Activated CD4-positive, alpha-beta T cell treated with anti-CD3 and anti-CD28 coated beads, Interleukin-2, amount 10 ng/mL, durations not matched to agents 7 days and 5 days (primary cell): ENCODE data around the gene COL23A1. TPM values are rescaled to one million over a fixed set of nuclear protein-coding genes. Genes with fewer than 3 reads are reported as not detected.
"Not testable (repeated sequence)": the region's sequence is repeated elsewhere in the genome, so short reads cannot be mapped to it uniquely, and the experiment has no call there.

Experiments used
- CTCF ChIA-PET: fragments of 350-600 bp; sonication (Branson Sonifier 250); formaldehyde crosslinking; loops from one replicate; lab custom pipeline; 2021; ENCODE audit warnings: antibody characterized with exemption; lab: Charles Lee
- POLR2A ChIA-PET: fragments of 350-600 bp; sonication (Branson Sonifier 250); formaldehyde crosslinking; loops from one replicate; lab custom pipeline; 2021; ENCODE audit warnings: antibody characterized with exemption; lab: Charles Lee
- DNase-seq: peaks from one replicate; pipeline ENCODE4 v3.0.0-alpha.2; 2020
- H3K27ac Mint-ChIP-seq: one replicate; pipeline ENCODE4 v1.8.0; 2021; ENCODE audit warnings: mild to moderate bottlenecking, moderate library complexity, mixed read lengths
- H3K27me3 Mint-ChIP-seq: one replicate; pipeline ENCODE4 v1.8.0; 2021; ENCODE audit warnings: mixed read lengths
- H3K36me3 Mint-ChIP-seq: one replicate; pipeline ENCODE4 v1.8.0; 2021; ENCODE audit warnings: low read depth, mixed read lengths
- H3K4me1 Mint-ChIP-seq: one replicate; pipeline ENCODE4 v1.8.0; 2021; ENCODE audit warnings: mixed read lengths
- H3K4me3 Mint-ChIP-seq: one replicate; pipeline ENCODE4 v1.8.0; 2021; ENCODE audit warnings: mild to moderate bottlenecking, moderate library complexity, mixed read lengths
- H3K9me3 Mint-ChIP-seq: one replicate; pipeline ENCODE4 v1.8.0; 2021; ENCODE audit warnings: mixed read lengths
- total RNA-seq, 2 experiments: library from RNA; stranded (reverse); gene quantifications; one replicate each; pipeline ENCODE4 v1.2.3, GENCODE V29; 2021

Gene COL23A1
- total RNA-seq, 2 experiments from 2014 or later, result 0.27 TPM; not detected in 1

DNA sequence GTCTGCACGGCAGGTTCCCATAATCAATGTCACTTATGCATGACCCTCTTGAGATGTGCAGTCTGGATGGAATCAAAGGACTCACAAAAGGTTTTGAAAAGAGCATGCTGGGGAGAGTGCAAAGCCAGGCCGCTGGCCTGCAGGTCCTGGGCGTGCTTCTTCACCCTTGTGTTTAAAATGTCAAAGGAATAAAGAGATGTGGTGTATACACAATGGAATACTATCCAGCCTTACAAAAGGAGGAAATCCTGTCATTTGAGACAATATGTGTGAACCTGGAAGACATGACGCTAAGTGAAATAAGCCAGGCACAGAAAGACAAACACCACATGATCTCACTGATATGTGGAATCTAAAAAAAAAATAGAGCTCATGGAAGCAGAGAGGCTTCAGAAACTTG is 220.1 kb downstream of the COL23A1 start:
- Mint-ChIP-seq H3K36me3 (no peaks in the 10 kb centered on the region), H3K4me1 (no peaks in the 10 kb centered on the region), H3K9me3 (no peaks in the 10 kb centered on the region), H3K4me3 (no peak overlapping the region), H3K27me3 (no peaks in the 10 kb centered on the region), H3K27ac (no peak overlapping the region)
- CTCF ChIA-PET, result no interaction called here
- no peak for DNase-seq
- POLR2A ChIA-PET, result no interaction called here

DNA sequence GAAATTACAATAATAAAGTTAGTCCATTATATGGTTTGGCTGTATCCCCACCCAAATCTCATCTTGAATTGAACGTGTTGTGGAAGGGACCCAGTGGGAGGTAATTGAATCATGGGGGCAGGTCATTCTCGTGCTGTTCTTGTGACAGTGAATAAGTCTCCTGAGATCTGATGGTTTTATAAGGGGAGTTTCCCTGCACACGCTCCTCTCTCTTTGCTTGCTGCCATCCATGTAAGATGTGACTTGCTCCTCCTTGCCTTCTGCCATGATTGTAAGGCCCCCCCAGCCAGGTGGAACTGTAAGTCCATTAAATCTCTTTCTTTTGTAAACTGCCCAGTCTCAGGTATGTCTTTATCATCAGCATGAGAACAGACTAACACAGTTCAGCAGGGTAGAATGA is 220.7 kb downstream of the COL23A1 start:
- H3K4me3 Mint-ChIP-seq, CTCF ChIA-PET, H3K9me3 Mint-ChIP-seq, H3K27ac Mint-ChIP-seq, H3K36me3 Mint-ChIP-seq, H3K27me3 Mint-ChIP-seq, POLR2A ChIA-PET, H3K4me1 Mint-ChIP-seq, DNase-seq: not testable (repeated sequence)

DNA sequence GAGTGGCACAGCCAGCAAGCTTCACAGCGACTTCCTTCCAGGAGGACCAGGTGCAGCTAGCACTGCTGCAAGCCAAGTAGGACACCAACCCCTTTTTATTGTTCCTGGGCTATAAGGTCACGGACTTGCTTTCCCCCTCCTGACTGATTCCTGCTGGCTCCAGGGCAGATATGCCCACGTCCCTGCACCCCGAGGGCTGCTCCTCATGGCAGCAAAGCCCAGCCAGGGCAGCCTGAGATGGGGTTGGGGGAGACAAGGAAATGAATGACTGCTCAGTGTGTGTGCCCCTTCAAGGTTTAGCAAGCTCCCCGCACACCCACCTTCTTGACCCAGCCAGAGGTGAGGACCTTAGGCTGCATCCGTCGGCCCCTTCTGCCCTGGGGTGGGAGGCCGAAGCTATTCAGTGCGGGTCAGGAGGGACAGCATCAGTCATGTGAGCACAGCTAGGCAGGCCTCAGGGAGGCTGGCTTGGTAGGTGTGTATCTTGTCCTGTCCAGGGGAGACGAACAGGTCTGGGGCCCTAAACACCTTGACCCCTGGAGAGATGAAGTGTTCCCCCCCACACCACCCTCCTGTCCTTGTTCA is 221.4 kb downstream of the COL23A1 start:
- Mint-ChIP-seq H3K27ac (no peak overlapping the region), H3K4me1 (no peaks in the 10 kb centered on the region), H3K4me3 (no peak overlapping the region), H3K27me3 (no peaks in the 10 kb centered on the region), H3K36me3 (no peaks in the 10 kb centered on the region), H3K9me3 (no peaks in the 10 kb centered on the region)
- CTCF ChIA-PET, result no interaction called here
- POLR2A ChIA-PET, result no interaction called here
- no peak for DNase-seq

DNA sequence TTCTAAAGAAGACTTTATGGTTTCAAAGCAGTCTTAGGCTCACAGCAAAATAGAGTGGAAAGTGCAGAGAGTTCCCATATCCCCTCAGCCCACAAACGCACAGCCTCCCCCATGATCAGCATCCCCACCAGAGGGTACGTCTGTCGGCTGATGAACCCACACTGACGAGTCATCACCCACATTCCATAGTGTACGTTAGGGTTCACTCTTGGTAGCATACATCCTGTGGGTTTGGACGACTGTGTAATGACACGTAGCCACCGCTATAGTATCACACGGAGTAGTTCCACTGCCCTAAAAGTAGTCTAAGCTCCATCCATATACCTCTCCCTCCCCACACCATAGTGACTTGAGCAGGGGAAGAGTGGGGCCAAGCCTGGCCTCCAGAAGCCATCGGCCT is 221.9 kb downstream of the COL23A1 start:
- H3K27me3 Mint-ChIP-seq, result no peaks in the 10 kb centered on the region
- CTCF ChIA-PET, result no interaction called here
- no peaks in the 10 kb centered on the region for H3K9me3 Mint-ChIP-seq
- POLR2A ChIA-PET, result no interaction called here
- H3K27ac Mint-ChIP-seq, result no peak overlapping the region
- H3K36me3 Mint-ChIP-seq, result no peaks in the 10 kb centered on the region
- DNase-seq, result no peak
- no peaks in the 10 kb centered on the region for H3K4me1 Mint-ChIP-seq
- no peak overlapping the region for H3K4me3 Mint-ChIP-seq

DNA sequence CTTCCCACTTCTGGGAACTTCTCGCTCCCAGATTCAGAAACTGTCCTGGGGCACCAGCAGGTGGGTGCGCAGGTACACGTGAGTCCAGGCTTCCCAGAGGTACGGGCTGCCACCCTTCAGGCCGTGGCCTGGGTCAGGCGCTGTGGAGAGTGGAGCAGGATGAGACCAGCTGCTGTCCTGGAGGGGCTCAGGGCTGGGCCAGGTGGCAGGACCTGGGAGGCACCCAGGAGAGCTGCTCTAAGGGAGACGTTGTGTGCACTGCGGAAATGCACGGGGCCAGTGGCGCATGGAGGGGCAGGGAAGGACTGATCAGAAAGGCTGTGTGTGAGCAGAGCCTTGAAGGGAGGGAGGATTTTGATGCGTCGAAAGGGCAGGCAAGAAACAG is 222.5 kb downstream of the COL23A1 start:
- Mint-ChIP-seq H3K9me3 (no peaks in the 10 kb centered on the region), H3K4me1 (no peaks in the 10 kb centered on the region), H3K27me3 (no peaks in the 10 kb centered on the region), H3K4me3 (no peak overlapping the region), H3K36me3 (no peaks in the 10 kb centered on the region), H3K27ac (no peak overlapping the region)
- no peak for DNase-seq
- ChIA-PET CTCF (no interaction called here), POLR2A (no interaction called here)

DNA sequence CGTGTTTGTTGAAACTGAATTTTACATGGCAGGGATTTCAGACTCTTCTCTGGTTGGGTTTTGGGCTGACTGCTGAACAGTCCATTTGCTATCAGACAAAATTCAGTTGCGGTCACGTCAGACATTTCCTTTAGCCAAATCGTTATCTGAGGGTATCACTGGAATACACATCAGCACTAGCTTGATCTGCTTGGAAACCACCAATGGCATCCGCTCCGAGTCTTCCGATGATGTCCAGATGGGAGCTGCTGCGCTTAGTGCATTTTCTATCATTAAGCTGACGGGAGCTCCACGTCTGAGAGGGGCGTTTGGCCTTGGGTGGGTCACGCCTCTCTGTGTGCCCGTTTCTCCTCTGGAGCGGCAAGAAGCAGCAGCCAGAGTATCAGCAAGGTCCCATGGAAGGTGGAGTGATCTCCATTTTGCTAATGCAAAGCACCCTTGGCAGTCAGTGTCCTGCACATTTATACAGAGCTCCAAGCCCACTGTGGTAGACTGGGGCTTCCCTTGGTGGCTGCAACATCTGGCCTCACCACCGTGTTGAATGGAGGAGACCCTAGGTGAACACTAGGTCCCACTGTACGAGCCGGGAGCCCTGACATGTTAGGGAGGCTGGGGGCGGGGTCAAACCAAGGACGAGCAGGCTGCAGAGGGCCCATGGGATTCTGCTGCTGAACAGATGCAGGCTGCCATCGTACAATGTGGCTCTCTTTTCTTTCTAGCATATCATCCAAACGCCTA is 223.0 kb downstream of the COL23A1 start:
- H3K4me1 Mint-ChIP-seq, result no peaks in the 10 kb centered on the region
- no peak overlapping the region for H3K27ac Mint-ChIP-seq
- H3K4me3 Mint-ChIP-seq, result no peak overlapping the region
- H3K9me3 Mint-ChIP-seq, result no peaks in the 10 kb centered on the region
- H3K27me3 Mint-ChIP-seq, result no peaks in the 10 kb centered on the region
- no peak for DNase-seq
- no peaks in the 10 kb centered on the region for H3K36me3 Mint-ChIP-seq
- POLR2A ChIA-PET, result no interaction called here
- CTCF ChIA-PET, result no interaction called here

DNA sequence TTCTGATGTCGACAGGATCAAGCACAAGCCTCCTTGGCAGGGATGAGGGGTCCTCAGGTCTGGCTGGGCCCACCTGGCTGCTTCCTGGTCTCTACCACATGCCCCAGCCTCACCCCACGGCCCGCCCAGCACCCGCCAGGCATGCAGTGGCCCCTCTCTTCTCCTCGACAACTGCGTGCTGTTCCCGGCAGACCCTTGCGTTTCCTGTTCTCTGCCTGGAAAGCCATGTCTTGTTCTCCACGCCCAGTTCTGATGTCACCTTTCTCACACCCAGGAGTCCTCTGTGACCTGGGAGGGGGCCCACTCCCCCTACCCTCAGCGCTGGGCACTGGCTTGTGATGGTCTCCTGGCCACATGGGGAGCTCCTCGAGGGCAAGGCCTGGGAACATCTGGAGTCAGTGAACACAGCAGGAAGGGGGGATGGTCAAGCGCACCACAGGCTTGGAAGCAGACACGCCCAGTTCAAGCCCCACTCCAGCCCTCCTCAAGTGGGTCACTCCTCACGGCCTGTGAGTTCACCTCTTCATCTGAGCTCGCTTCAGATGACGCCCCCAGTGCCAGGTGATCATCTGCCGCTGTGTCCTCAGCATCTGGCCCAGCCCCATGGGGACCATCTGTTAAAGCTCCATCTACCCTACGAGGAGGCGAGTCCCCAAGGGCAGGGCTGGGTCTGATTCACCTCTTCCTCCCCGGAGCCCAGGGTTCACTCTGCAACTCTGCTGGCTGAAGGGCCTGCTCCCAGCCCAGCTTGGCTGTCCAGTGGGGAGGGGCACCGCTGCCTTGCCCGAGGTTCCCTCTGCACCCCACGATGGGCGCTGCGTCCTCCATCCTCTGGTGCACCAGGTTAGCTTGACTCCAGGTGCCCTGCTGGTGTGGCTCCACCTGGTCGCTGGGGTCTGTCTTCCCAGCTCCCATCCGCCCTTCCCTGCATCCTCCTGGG is 224.4 kb downstream of the COL23A1 start:
- H3K27ac Mint-ChIP-seq, result no peak overlapping the region
- no peaks in the 10 kb centered on the region for H3K4me1 Mint-ChIP-seq
- no peaks in the 10 kb centered on the region for H3K36me3 Mint-ChIP-seq
- ChIA-PET POLR2A (no interaction called here), CTCF (no interaction called here)
- no peaks in the 10 kb centered on the region for H3K9me3 Mint-ChIP-seq
- no peaks in the 10 kb centered on the region for H3K27me3 Mint-ChIP-seq
- DNase-seq, result no peak
- no peak overlapping the region for H3K4me3 Mint-ChIP-seq

DNA sequence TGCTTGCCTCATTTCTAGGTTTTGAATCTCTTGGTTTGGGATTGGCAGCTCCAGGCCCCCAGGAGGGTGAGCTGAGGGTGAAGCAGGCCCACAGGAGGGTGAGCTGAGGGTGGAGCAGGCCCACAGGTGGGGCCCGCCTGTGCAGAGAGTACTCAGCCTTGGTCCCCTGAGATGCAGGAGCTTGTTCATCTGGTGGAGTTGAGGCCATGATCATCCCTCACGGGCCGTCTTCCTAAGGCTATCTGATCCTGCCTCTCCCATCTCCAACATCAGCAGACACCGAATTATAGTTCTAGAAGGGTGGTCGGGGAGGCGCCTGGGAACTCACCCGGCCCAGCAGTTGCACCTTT is 225.9 kb downstream of the COL23A1 start:
- CTCF ChIA-PET, result no interaction called here
- Mint-ChIP-seq H3K4me1 (no peaks in the 10 kb centered on the region), H3K4me3 (no peak overlapping the region), H3K36me3 (no peaks in the 10 kb centered on the region), H3K27ac (no peak overlapping the region), H3K9me3 (no peaks in the 10 kb centered on the region), H3K27me3 (no peaks in the 10 kb centered on the region)
- POLR2A ChIA-PET, result no interaction called here
- no peak for DNase-seq

DNA sequence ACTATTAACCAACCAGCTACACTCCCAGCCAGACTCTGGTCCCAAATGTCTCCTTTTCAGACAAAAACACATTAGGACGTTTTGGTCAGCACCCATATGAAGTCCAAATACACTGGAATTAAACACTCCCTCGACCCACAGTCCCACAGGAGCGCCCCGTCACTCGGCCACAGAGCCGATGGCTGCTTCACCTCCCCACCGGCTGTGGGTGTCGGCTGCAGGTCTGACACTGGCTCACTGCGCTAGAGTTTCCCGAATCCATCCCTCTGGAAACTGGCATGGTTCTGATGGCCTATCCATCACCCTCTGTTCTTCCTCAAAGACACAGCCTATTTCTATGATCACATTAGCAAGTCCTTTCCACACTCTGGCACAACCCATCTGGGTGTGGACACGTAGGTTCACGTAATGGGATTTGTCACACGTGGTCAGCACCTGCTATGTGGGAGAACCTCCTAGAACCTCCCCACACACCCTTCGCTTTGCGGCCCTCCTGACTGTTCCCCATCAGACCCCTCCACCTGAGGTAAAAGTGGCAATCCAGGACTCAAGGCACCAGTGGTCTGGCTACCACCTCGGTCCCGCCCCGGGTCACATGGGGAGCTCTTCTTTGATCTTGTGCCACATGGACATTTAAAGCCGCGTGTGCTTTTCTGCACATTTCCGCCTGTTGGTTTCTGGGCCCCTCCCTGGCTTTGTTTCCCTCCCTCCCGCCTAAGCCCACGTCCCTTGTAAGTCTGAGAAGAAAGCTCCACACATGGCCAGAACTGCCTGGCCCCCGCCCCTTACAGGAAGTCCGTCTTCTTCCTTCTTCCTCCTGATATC is 226.5 kb downstream of the COL23A1 start:
- no peak overlapping the region for H3K4me3 Mint-ChIP-seq
- no peaks in the 10 kb centered on the region for H3K9me3 Mint-ChIP-seq
- no peak for DNase-seq
- no peaks in the 10 kb centered on the region for H3K4me1 Mint-ChIP-seq
- ChIA-PET POLR2A (no interaction called here), CTCF (no interaction called here)
- no peaks in the 10 kb centered on the region for H3K36me3 Mint-ChIP-seq
- H3K27ac Mint-ChIP-seq, result no peak overlapping the region
- H3K27me3 Mint-ChIP-seq, result no peaks in the 10 kb centered on the region

DNA sequence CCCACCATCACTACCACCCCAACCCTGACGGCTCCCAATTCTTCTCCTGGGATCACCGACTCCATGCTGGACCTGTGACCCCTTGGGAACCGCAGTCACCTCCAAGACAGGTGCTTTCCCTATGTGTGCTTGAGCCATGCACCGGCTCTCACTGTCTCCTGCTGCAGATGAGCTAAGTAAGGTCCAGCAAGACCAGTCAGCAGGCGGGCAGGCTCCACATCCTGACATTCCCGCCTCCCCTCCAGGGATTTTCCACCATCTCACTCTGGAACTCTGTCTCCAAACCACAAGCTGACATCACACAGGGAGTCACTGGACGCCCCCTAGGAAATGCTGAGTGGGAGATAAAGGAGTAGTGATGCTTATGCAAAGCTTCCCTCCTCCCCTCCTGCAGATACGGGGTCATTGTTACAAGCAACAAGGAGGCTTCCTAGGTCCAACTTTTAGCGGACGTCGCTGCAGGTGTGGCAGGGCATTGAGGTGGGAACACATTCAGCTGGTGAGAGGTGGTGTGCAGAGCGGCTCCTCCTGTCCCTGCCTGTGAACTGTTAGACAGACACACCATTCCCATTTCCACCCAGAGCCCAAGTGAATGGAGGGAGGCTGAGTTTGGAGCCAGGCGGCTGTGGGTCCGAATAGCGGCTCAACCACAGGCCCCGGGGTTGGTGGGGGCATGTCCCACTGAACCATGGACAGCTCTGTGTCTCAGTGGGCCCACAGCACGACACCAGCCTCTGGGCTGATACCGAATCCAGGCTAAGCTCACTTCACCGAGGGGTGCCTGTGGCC is 228.3 kb downstream of the COL23A1 start:
- peaks cover 11% of the 10 kb centered on the region for H3K27me3 Mint-ChIP-seq
- no peak overlapping the region for H3K4me3 Mint-ChIP-seq
- ChIA-PET POLR2A (no interaction called here), CTCF (no interaction called here)
- H3K4me1 Mint-ChIP-seq, result no peaks in the 10 kb centered on the region
- no peak overlapping the region for H3K27ac Mint-ChIP-seq
- DNase-seq, result no peak
- peaks cover 8% of the 10 kb centered on the region for H3K9me3 Mint-ChIP-seq
- no peaks in the 10 kb centered on the region for H3K36me3 Mint-ChIP-seq

DNA sequence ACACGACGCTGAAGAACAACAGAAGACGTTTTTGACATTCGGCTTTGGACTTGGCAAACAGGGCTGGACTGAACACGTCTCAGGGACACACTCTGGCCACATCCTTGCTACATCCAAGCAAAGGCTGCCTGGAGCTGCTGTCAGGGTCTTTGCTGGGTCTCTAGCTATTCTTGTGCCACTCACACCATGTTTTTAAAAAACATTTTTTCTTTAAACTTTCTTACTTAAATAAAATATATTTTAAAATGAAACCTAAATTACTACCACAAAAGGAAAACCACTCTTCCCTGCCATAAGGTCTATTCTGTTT is 229.3 kb downstream of the COL23A1 start:
- H3K36me3 Mint-ChIP-seq, result no peaks in the 10 kb centered on the region
- no peak overlapping the region for H3K4me3 Mint-ChIP-seq
- DNase-seq, result no peak
- no peak overlapping the region for H3K27ac Mint-ChIP-seq
- peaks cover 16% of the 10 kb centered on the region for H3K27me3 Mint-ChIP-seq
- no peaks in the 10 kb centered on the region for H3K4me1 Mint-ChIP-seq
- POLR2A ChIA-PET, result no interaction called here
- CTCF ChIA-PET, result interaction anchor here (0.7 kb wide), 1 partner anchor 811 kb away, joined by 3 read pairs; no protein-coding TSS in a partner anchor
- peaks cover 8% of the 10 kb centered on the region for H3K9me3 Mint-ChIP-seq

DNA sequence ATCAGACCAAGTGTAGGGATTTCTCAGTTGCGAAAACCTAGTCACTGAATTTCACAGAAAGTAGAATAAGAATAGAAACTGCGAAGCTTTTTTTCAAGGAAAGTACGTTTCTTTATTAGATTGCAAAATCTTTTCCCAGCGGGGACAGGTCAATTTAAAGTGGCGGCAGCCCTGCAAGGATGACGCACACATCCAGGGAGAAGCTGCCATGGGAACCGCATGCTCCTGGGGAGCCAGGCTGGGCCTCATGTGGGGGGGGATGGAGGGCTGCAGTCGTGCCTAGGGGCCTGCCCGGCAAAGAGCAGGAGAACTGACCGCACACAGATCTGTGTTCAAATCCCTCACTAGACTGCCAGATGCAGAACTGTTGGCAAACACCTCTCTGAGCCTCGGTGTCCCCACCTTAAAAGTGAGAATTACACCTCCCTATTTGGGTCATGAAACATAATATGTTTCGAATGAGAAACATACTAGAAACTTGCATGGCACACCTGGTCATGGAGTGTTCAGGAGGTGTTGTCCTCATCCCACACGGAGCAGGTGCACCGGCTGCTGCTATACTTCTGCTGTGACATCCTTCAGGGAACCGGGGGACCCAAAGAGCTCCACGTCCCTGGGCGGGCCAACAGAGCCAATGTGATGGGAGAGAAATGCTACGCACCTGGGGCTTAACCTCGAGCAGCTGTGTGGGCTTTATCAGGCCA is 229.8 kb downstream of the COL23A1 start:
- Mint-ChIP-seq H3K4me1 (no peaks in the 10 kb centered on the region), H3K36me3 (no peaks in the 10 kb centered on the region), H3K9me3 (peaks cover 8% of the 10 kb centered on the region), H3K27me3 (peaks cover 17% of the 10 kb centered on the region), H3K4me3 (no peak overlapping the region), H3K27ac (no peak overlapping the region)
- ChIA-PET CTCF (interaction anchor here (0.7 kb wide), 1 partner anchor 812 kb away, joined by 3 read pairs; no protein-coding TSS in a partner anchor), POLR2A (no interaction called here)
- DNase-seq, result no peak
